Measurements from ENCODE around the gene EML4.

The EML4 gene

DNA sequence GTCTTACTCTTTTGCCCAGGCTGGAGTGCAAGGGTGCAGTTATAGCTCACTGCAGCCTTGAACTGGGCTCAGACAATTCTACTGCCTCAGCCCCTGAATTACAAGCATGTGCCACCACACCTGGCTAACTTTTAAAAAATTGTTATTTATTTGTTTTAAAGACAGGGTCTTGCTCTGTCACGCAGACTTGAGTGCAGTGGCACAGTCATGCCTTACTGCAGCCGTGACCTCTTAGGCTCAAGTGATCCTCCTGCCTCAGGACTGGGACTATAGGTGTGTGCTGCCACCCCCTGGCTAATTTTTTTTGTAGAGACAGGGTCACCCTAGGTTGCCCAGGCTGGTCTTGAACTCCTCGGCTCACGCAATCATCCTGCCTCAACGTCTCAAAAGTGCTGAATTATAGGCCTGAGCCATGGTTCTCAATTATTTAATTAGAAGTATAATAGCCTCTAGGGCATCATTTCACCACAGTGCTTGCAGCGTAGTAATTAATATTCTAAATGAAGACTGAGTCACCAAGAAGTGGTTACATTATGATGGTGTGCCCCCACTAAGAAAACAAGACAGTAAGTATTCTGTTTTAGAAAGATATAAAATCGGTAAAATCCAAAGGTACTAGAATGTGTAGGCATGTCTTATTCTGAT, 69.6 kb downstream of the EML4 start:
- Histone ChIP-seq H3K27me3 (ENCODE audit: insufficient read depth, poor library complexity, severe bottlenecking) (no peaks in the 10 kb centered on the region), H3K27ac (replicated peaks) (no peak overlapping the region), H3K4me3 (replicated peaks; ENCODE audit: insufficient read depth, low read length) (no peak overlapping the region)
- TF ChIP-seq, protein P1, sequence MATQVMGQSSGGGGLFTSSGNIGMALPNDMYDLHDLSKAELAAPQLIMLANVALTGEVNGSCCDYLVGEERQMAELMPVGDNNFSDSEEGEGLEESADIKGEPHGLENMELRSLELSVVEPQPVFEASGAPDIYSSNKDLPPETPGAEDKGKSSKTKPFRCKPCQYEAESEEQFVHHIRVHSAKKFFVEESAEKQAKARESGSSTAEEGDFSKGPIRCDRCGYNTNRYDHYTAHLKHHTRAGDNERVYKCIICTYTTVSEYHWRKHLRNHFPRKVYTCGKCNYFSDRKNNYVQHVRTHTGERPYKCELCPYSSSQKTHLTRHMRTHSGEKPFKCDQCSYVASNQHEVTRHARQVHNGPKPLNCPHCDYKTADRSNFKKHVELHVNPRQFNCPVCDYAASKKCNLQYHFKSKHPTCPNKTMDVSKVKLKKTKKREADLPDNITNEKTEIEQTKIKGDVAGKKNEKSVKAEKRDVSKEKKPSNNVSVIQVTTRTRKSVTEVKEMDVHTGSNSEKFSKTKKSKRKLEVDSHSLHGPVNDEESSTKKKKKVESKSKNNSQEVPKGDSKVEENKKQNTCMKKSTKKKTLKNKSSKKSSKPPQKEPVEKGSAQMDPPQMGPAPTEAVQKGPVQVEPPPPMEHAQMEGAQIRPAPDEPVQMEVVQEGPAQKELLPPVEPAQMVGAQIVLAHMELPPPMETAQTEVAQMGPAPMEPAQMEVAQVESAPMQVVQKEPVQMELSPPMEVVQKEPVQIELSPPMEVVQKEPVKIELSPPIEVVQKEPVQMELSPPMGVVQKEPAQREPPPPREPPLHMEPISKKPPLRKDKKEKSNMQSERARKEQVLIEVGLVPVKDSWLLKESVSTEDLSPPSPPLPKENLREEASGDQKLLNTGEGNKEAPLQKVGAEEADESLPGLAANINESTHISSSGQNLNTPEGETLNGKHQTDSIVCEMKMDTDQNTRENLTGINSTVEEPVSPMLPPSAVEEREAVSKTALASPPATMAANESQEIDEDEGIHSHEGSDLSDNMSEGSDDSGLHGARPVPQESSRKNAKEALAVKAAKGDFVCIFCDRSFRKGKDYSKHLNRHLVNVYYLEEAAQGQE (IDR thresholded peaks at IDR 0.05; ENCODE audit: insufficient replicate concordance, low read depth), result no peak
- TF ChIP-seq, protein P2, sequence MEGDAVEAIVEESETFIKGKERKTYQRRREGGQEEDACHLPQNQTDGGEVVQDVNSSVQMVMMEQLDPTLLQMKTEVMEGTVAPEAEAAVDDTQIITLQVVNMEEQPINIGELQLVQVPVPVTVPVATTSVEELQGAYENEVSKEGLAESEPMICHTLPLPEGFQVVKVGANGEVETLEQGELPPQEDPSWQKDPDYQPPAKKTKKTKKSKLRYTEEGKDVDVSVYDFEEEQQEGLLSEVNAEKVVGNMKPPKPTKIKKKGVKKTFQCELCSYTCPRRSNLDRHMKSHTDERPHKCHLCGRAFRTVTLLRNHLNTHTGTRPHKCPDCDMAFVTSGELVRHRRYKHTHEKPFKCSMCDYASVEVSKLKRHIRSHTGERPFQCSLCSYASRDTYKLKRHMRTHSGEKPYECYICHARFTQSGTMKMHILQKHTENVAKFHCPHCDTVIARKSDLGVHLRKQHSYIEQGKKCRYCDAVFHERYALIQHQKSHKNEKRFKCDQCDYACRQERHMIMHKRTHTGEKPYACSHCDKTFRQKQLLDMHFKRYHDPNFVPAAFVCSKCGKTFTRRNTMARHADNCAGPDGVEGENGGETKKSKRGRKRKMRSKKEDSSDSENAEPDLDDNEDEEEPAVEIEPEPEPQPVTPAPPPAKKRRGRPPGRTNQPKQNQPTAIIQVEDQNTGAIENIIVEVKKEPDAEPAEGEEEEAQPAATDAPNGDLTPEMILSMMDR (IDR thresholded peaks at IDR 0.05; ENCODE audit: insufficient read depth, low read length), result no peak
- no peak for TF ChIP-seq SPI1 (IDR thresholded peaks at IDR 0.05; ENCODE audit: borderline replicate concordance, low read depth)
- TF ChIP-seq POLR2AphosphoS5 (IDR thresholded peaks at IDR 0.05; ENCODE audit: low read depth), result no peak
- TF ChIP-seq GABPA (IDR thresholded peaks at IDR 0.05; ENCODE audit: low read depth), result no peak
- peak in 1 of 2 experiments; percentile 34 for DNase-seq (ENCODE audit: low read depth in 1 of 2, low spot score in 1 of 2)

DNA sequence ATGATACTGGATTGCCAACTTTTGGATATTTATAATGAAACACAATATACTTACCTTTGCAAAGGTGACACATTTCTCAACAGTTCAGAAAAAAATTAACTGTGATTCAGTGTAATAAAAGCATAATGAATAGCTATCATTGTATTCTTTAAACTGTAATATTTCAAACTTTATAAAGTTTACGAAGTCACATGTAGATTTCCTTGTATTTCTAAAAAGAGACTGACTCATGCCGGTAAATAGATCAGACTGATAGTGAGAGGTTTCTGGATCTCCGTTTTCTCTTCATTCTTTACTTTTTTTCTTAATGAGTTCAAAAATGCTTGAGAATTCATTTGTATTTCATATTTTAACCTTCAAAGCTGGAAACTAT, 70.1 kb downstream of the EML4 start:
- H3K27me3 ChIP-seq (ENCODE audit: insufficient read depth, poor library complexity, severe bottlenecking), result no peaks in the 10 kb centered on the region
- TF ChIP-seq POLR2AphosphoS5 (IDR thresholded peaks at IDR 0.05; ENCODE audit: low read depth) (no peak), GABPA (IDR thresholded peaks at IDR 0.05; ENCODE audit: low read depth) (no peak), SPI1 (IDR thresholded peaks at IDR 0.05; ENCODE audit: borderline replicate concordance, low read depth) (no peak)
- TF ChIP-seq, protein P2 (IDR thresholded peaks at IDR 0.05; ENCODE audit: insufficient read depth, low read length), result no peak
- TF ChIP-seq, protein P1 (IDR thresholded peaks at IDR 0.05; ENCODE audit: insufficient replicate concordance, low read depth), result no peak
- no peak overlapping the region for H3K27ac ChIP-seq (replicated peaks)
- no peak for DNase-seq (ENCODE audit: low read depth in 1 of 2, low spot score in 1 of 2)
- no peak overlapping the region for H3K4me3 ChIP-seq (replicated peaks; ENCODE audit: insufficient read depth, low read length)

DNA sequence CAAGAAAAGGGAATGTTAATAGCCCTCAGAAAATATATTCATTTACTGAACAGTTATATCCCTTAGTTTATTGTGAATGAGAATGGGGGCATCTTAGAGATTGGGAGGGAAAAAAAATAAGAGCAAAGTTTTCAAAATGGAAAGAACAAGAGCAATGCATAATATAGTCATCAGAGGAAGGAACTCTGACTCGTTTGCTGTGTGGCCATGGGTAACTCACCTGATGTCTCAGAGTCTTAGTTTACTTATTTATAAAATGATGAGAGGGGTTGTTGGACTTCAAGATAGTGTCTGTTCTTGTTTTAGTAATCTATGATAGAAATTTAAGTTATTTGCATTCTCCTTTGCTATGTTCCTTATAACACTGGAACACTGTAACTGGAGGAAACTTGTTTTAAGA, 70.7 kb downstream of the EML4 start:
- Histone ChIP-seq H3K27ac (replicated peaks) (no peak overlapping the region), H3K4me3 (replicated peaks; ENCODE audit: insufficient read depth, low read length) (no peak overlapping the region), H3K27me3 (ENCODE audit: insufficient read depth, poor library complexity, severe bottlenecking) (no peaks in the 10 kb centered on the region)
- no peak for TF ChIP-seq SPI1 (IDR thresholded peaks at IDR 0.05; ENCODE audit: borderline replicate concordance, low read depth)
- no peak for TF ChIP-seq GABPA (IDR thresholded peaks at IDR 0.05; ENCODE audit: low read depth)
- TF ChIP-seq, protein P2 (IDR thresholded peaks at IDR 0.05; ENCODE audit: insufficient read depth, low read length), result no peak
- no peak for TF ChIP-seq POLR2AphosphoS5 (IDR thresholded peaks at IDR 0.05; ENCODE audit: low read depth)
- TF ChIP-seq, protein P1 (IDR thresholded peaks at IDR 0.05; ENCODE audit: insufficient replicate concordance, low read depth), result no peak
- no peak for DNase-seq (ENCODE audit: low read depth in 1 of 2, low spot score in 1 of 2)
